Measurements from ENCODE around the gene DPH2. TPM values are rescaled to one million over a fixed set of nuclear protein-coding genes. Genes with fewer than 3 reads are reported as not detected.
A peak's percentile ranks its signal among the peaks of the same experiment; 100 is the strongest.

Gene DPH2
- total RNA-seq, 2 experiments from 2014 or later = 28.6 to 42.1 TPM

- no peak for TF ChIP-seq CTCF (conservative IDR thresholded peaks at IDR 0.05; ENCODE audit: low read length)
- no peak for TF ChIP-seq EZH2phosphoT487 (IDR thresholded peaks at IDR 0.05; ENCODE audit: borderline replicate concordance, low read depth, low read length)
- no peak for DNase-seq (ENCODE audit: low spot score)
- Histone ChIP-seq H3K27ac (ENCODE audit: low read depth, low read length, poor library complexity, severe bottlenecking) (no peak overlapping the region), H3K36me3 (ENCODE audit: insufficient read depth, low read length) (peaks cover 21% of the 10 kb centered on the region), H3K9me2 (ENCODE audit: insufficient read depth, low read length) (no peaks in the 10 kb centered on the region), H3K4me2 (ENCODE audit: low read length) (no peak overlapping the region), H3K9me3 (ENCODE audit: low read length) (no peaks in the 10 kb centered on the region), H3K79me2 (ENCODE audit: insufficient read depth, low read depth, low read length) (peaks cover 10% of the 10 kb centered on the region; the same call in 1 of the 2 replicates), H2AFZ (ENCODE audit: low read length) (no peak overlapping the region), H3K4me3 (ENCODE audit: low read depth, low read length, poor library complexity, severe bottlenecking) (no peak overlapping the region), H4K20me1 (ENCODE audit: insufficient read depth, low read length) (no peaks in the 10 kb centered on the region), H3K4me1 (ENCODE audit: insufficient read depth, low read length, poor library complexity, severe bottlenecking) (peaks cover 7% of the 10 kb centered on the region)
- POLR2A ChIA-PET = no interaction called here
- CTCF ChIA-PET (ENCODE audit: unreplicated experiment) = no interaction called here
- BruUV-seq (replicated peaks) = no TSS peak
- intact Hi-C loops (cut with micrococcal nuclease; ENCODE audit: unreplicated experiment) = no loop called here
Observed at GRCh38 chr1:43968348-43968948, 1.4 kb upstream of the DPH2 start.

GRCh38 chr1:43969416-43969745, 429 bp upstream of the DPH2 start:
- DNase-seq (ENCODE audit: low spot score) = no peak
- Histone ChIP-seq H3K36me3 (ENCODE audit: insufficient read depth, low read length) (peaks cover 27% of the 10 kb centered on the region), H3K4me1 (ENCODE audit: insufficient read depth, low read length, poor library complexity, severe bottlenecking) (peaks cover 14% of the 10 kb centered on the region), H2AFZ (ENCODE audit: low read length) (no peak overlapping the region), H3K27ac (ENCODE audit: low read depth, low read length, poor library complexity, severe bottlenecking) (no peak overlapping the region), H3K9me3 (ENCODE audit: low read length) (no peaks in the 10 kb centered on the region), H4K20me1 (ENCODE audit: insufficient read depth, low read length) (no peaks in the 10 kb centered on the region), H3K4me3 (ENCODE audit: low read depth, low read length, poor library complexity, severe bottlenecking) (peak overlapping the region; percentile 89), H3K9me2 (ENCODE audit: insufficient read depth, low read length) (no peaks in the 10 kb centered on the region), H3K79me2 (ENCODE audit: insufficient read depth, low read depth, low read length) (peaks cover 10% of the 10 kb centered on the region; the same call in 1 of the 2 replicates), H3K4me2 (ENCODE audit: low read length) (peak overlapping the region; percentile 55; the same call in 1 of the 2 replicates)
- CTCF ChIA-PET (ENCODE audit: unreplicated experiment) = no interaction called here
- BruUV-seq (replicated peaks) = no TSS peak
- no peak for TF ChIP-seq CTCF (conservative IDR thresholded peaks at IDR 0.05; ENCODE audit: low read length)
- no peak for TF ChIP-seq EZH2phosphoT487 (IDR thresholded peaks at IDR 0.05; ENCODE audit: borderline replicate concordance, low read depth, low read length)
- POLR2A ChIA-PET = interaction anchor here (0.6 kb wide), 1 partner anchor 1744 kb away, joined by 3 read pairs; no protein-coding TSS in a partner anchor
- intact Hi-C loops (cut with micrococcal nuclease; ENCODE audit: unreplicated experiment) = no loop called here

GRCh38 chr1:43970502-43970901, 692 bp downstream of the DPH2 start:
- peak overlapping the region; percentile 67; the same call in 1 of the 2 replicates for H2AFZ ChIP-seq (ENCODE audit: low read length)
- no peaks in the 10 kb centered on the region for H4K20me1 ChIP-seq (ENCODE audit: insufficient read depth, low read length)
- peak overlapping the region; percentile 89 for H3K4me3 ChIP-seq (ENCODE audit: low read depth, low read length, poor library complexity, severe bottlenecking)
- TF ChIP-seq EZH2phosphoT487 (IDR thresholded peaks at IDR 0.05; ENCODE audit: borderline replicate concordance, low read depth, low read length) (no peak), CTCF (conservative IDR thresholded peaks at IDR 0.05; ENCODE audit: low read length) (no peak)
- H3K4me1 ChIP-seq (ENCODE audit: insufficient read depth, low read length, poor library complexity, severe bottlenecking) = peaks cover 16% of the 10 kb centered on the region
- H3K9me3 ChIP-seq (ENCODE audit: low read length) = no peaks in the 10 kb centered on the region
- H3K9me2 ChIP-seq (ENCODE audit: insufficient read depth, low read length) = no peaks in the 10 kb centered on the region
- ChIA-PET POLR2A (interaction anchor here (0.6 to 1.1 kb wide), 6 partner anchors 18 to 1690 kb away, joined by 3 to 4 read pairs (median 3); no protein-coding TSS in a partner anchor), CTCF (ENCODE audit: unreplicated experiment) (interaction anchor here (0.6 to 1.0 kb wide), 2 partner anchors 77 to 1027 kb away, joined by 3 read pairs; no protein-coding TSS in a partner anchor)
- intact Hi-C loops (cut with micrococcal nuclease; ENCODE audit: unreplicated experiment) = no loop called here
- no TSS peak for BruUV-seq (replicated peaks)
- peaks cover 27% of the 10 kb centered on the region for H3K36me3 ChIP-seq (ENCODE audit: insufficient read depth, low read length)
- peak overlapping the region; percentile 98 for H3K4me2 ChIP-seq (ENCODE audit: low read length)
- H3K27ac ChIP-seq (ENCODE audit: low read depth, low read length, poor library complexity, severe bottlenecking) = no peak overlapping the region
- peaks cover 10% of the 10 kb centered on the region; the same call in 1 of the 2 replicates for H3K79me2 ChIP-seq (ENCODE audit: insufficient read depth, low read depth, low read length)
- no peak for DNase-seq (ENCODE audit: low spot score)

Data from OCI-LY7 (cell line).